Upper lobe of right lung (tissue), 1 donor: ENCODE results near the gene PCTP. TPM values are rescaled to one million over a fixed set of nuclear protein-coding genes. Genes with fewer than 3 reads are reported as not detected.

Source experiments
- ATAC-seq: fragments of 200-7000 bp; cut with Tn5 transposase; one replicate; pipeline ENCODE4 v1.9.1; 2020; ENCODE audit warnings: mild to moderate bottlenecking, moderate library complexity
- DNase-seq: peaks from one replicate; pipeline ENCODE4 v3.0.0-alpha.2; 2020
- H3K27ac ChIP-seq: fragments of 200-600 bp; one replicate; pipeline ENCODE4 v1.8.0; 2022
- H3K27me3 ChIP-seq: fragments of 200-600 bp; one replicate; pipeline ENCODE4 v1.8.0; 2022; ENCODE audit warnings: mild to moderate bottlenecking
- H3K36me3 ChIP-seq: fragments of 200-600 bp; one replicate; pipeline ENCODE4 v1.8.0; 2022
- H3K4me1 ChIP-seq: fragments of 200-600 bp; one replicate; pipeline ENCODE4 v1.8.0; 2022
- H3K4me3 ChIP-seq: fragments of 200-600 bp; one replicate; pipeline ENCODE4 v1.8.0; 2022; ENCODE audit warnings: mild to moderate bottlenecking
- H3K9me3 ChIP-seq: fragments of 200-600 bp; one replicate; pipeline ENCODE4 v1.8.0; 2022
- intact Hi-C: fragments of 100-400 bp; cut with DNase I; formaldehyde crosslinking; loops from one replicate; pipeline ENCODE4 v1.11.0; 2022
- total RNA-seq: library from RNA; stranded (reverse); fragmentation: NEBNext Ultra II Directional; extraction: Animal tissue kit (Norgen Biotek cat#: 25700); gene quantifications from one replicate; pipeline ENCODE4 v1.2.1, GENCODE V29; 2021
- TF ChIP-seq, protein P1 (sequence below): fragments of 200-600 bp; IDR thresholded peaks from one replicate; pipeline ENCODE4 v1.8.0; 2022; ENCODE audit warnings: antibody characterized with exemption
- donor health status: DM: no; HTN: yes; CAD: no; lungs with severe emphysema.

PCTP gene
- total RNA-seq, 1 donor from 2014 or later, result 24.7 TPM

DNA sequence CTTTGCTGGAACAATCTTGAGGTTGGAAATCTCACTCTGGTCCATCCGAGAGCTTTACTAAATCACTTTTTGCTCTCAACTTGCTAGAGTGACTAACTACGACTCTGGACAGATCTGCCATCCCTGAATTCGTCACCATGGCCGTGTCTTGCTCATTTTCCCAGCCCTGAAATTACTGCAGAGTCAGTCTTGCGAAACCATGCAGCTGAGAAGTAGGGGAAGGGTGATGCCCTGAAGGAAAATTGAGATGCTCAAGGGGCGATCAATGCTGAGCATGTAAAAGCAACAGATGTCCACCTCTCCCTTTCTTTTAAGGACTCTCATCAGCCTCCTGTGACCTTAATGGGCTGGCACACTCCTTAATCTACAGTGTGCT, 18.8 kb downstream of the PCTP start:
- Histone ChIP-seq H3K4me3 (no peak overlapping the region), H3K36me3 (peaks cover 48% of the 10 kb centered on the region), H3K27me3 (no peaks in the 10 kb centered on the region), H3K9me3 (no peaks in the 10 kb centered on the region), H3K4me1 (no peaks in the 10 kb centered on the region), H3K27ac (peak overlapping the region; percentile 13)
- intact Hi-C loops, result no loop called here
- TF ChIP-seq, protein P1, sequence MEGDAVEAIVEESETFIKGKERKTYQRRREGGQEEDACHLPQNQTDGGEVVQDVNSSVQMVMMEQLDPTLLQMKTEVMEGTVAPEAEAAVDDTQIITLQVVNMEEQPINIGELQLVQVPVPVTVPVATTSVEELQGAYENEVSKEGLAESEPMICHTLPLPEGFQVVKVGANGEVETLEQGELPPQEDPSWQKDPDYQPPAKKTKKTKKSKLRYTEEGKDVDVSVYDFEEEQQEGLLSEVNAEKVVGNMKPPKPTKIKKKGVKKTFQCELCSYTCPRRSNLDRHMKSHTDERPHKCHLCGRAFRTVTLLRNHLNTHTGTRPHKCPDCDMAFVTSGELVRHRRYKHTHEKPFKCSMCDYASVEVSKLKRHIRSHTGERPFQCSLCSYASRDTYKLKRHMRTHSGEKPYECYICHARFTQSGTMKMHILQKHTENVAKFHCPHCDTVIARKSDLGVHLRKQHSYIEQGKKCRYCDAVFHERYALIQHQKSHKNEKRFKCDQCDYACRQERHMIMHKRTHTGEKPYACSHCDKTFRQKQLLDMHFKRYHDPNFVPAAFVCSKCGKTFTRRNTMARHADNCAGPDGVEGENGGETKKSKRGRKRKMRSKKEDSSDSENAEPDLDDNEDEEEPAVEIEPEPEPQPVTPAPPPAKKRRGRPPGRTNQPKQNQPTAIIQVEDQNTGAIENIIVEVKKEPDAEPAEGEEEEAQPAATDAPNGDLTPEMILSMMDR, result no peak
- ATAC-seq, result peak; percentile 28
- no peak for DNase-seq

DNA sequence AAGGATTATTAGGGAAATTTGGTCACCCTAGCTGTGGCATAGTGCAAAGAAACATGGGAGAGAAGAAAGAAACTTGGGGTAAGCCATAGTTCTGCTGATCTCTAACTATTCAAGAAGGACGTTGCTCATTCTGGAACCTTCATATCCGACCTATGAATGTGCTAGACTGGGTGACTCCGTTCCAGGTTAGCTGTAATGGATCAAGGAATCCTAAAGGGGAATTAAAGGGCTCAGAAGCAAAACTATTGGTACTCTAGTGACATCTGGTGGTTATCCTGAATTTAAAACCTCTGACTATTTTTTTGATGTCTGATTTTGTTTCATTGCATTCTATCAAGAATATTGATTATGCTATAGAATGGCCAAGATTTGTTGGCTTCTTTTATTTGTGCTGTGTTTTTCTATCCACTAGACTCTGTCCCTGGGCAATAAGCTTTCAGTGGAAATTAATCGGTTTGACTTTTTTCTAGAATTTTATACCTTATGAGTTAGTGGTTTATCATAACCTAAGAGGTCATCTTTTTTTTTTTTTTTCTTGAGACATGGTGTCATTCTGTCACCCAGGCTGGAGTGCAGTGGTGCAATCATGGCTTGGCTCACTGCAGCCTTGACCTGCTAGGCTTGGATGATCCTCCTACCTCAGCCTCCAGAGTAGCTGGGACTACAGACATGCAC, 19.5 kb downstream of the PCTP start:
- H3K36me3 ChIP-seq, result peaks cover 54% of the 10 kb centered on the region
- DNase-seq (no peak), ATAC-seq (peak; percentile 62)
- H3K4me1 ChIP-seq, result no peaks in the 10 kb centered on the region
- intact Hi-C loops, result loop anchor here (10.0 kb wide), 1 partner anchor 246 kb away; no protein-coding TSS in a partner anchor
- H3K4me3 ChIP-seq, result no peak overlapping the region
- TF ChIP-seq, protein P1, result peak; percentile 56
- no peaks in the 10 kb centered on the region for H3K27me3 ChIP-seq
- peak overlapping the region; percentile 13 for H3K27ac ChIP-seq
- H3K9me3 ChIP-seq, result no peaks in the 10 kb centered on the region

DNA sequence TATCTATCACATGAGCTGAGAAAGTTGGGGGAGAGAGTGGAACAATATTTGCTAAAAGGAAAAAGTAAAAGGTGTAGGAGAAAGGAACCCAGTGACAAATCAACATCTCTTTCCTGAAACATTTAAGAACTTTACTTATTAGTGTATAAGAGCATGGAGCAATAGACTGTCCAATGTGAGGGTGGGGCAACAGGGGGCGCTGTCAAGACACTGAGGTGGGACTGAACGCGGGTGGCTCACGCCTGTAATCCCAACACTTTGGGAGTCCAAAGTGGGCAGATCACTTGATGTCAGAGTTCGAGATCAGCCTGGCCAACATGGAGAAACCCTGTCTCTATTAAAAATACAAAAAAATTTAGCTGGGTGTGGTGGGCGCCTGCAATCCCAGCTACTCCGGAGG, 21.2 kb downstream of the PCTP start:
- ATAC-seq (no peak), DNase-seq (no peak)
- intact Hi-C loops, result loop anchor here (10.0 kb wide), 1 partner anchor 247 kb away; no protein-coding TSS in a partner anchor
- H3K4me1 ChIP-seq, result no peaks in the 10 kb centered on the region
- TF ChIP-seq, protein P1, result no peak
- no peaks in the 10 kb centered on the region for H3K27me3 ChIP-seq
- H3K36me3 ChIP-seq, result peaks cover 72% of the 10 kb centered on the region
- H3K4me3 ChIP-seq, result no peak overlapping the region
- H3K27ac ChIP-seq, result no peak overlapping the region
- no peaks in the 10 kb centered on the region for H3K9me3 ChIP-seq

DNA sequence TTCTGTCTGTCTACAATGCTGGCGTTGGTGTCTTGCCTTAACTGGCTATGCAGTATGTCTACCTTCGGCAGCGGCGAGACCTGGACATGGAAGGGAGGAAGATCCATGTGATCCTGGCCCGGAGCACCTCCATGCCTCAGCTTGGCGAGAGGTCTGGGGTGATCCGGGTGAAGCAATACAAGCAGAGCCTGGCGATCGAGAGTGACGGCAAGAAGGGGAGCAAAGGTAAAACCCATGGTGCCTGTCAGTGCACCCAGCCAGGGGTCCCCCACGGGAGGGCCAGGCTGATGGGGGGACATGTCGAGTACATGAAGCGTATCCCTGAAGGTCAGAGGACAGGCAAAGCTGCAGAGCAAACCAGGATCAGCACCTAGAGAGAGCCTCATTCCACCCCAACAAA, 22.8 kb downstream of the PCTP start:
- H3K27me3 ChIP-seq, result no peaks in the 10 kb centered on the region
- no peaks in the 10 kb centered on the region for H3K4me1 ChIP-seq
- H3K36me3 ChIP-seq, result peaks cover 66% of the 10 kb centered on the region
- no peak for DNase-seq
- intact Hi-C loops, result loop anchor here (10.0 kb wide), 1 partner anchor 249 kb away; no protein-coding TSS in a partner anchor
- no peak overlapping the region for H3K4me3 ChIP-seq
- no peaks in the 10 kb centered on the region for H3K9me3 ChIP-seq
- no peak for ATAC-seq
- TF ChIP-seq, protein P1, result no peak
- no peak overlapping the region for H3K27ac ChIP-seq

DNA sequence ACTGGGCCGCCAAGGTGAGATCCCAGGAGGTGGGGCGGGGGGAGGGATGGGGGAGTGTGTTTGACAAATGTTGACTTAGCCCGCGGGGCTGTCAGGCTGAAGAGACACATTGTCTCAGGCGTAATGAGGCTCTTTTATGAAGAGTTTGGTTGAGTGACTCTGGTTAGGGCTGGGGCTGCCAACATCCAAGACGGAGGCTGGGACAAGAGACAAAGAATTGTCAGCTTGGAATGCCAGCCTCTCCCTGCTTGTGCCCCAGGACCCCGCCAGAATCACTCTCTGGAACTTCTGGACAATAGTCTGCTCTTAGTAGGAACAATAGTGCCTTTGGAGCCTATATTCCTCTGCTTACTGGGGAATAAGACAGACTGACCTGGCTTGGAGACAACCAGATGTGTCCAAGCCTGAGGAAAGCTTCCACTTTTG, 24.0 kb downstream of the PCTP start:
- Histone ChIP-seq H3K36me3 (peaks cover 65% of the 10 kb centered on the region), H3K4me1 (no peaks in the 10 kb centered on the region), H3K27me3 (no peaks in the 10 kb centered on the region), H3K4me3 (no peak overlapping the region), H3K9me3 (no peaks in the 10 kb centered on the region), H3K27ac (no peak overlapping the region)
- no peak for ATAC-seq
- intact Hi-C loops, result loop anchor here (10.0 kb wide), 1 partner anchor 250 kb away; no protein-coding TSS in a partner anchor
- DNase-seq, result no peak
- TF ChIP-seq, protein P1, result no peak
